ENCODE results near the gene TNIP3. TPM values are rescaled to one million over a fixed set of nuclear protein-coding genes. Genes with fewer than 3 reads are reported as not detected.

TNIP3 gene
- total and polyA plus RNA-seq, 2 of the 4 experiments (the other 2 are of a cell fraction), result 0.10 to 0.18 TPM

GRCh38 chr4:121119715-121120114, 44.4 kb downstream of the TNIP3 start:
- H2BK120ac ChIP-seq (ENCODE audit: low read depth, low read length), result no peak overlapping the region
- H3K4me1 ChIP-seq (ENCODE audit: control insufficient read depth, insufficient read depth, low read length), result no peaks in the 10 kb centered on the region
- H2AFZ ChIP-seq (replicated peaks; ENCODE audit: low read length, poor library complexity), result no peak overlapping the region
- ChIA-PET CTCF (no interaction called here), POLR2A (ENCODE audit: unreplicated experiment) (no interaction called here)
- no peaks in the 10 kb centered on the region for H3K9me1 ChIP-seq (ENCODE audit: insufficient read depth, low read length)
- H3K9ac ChIP-seq (ENCODE audit: low read depth, low read length), result no peak overlapping the region
- no peaks in the 10 kb centered on the region for H4K20me1 ChIP-seq (ENCODE audit: insufficient read depth, low read length)
- H3K18ac ChIP-seq (ENCODE audit: low read depth, low read length), result no peak overlapping the region
- H3K4me3 ChIP-seq (ENCODE audit: insufficient read depth, low read depth, low read length), result no peak overlapping the region
- H3K56ac ChIP-seq (ENCODE audit: extremely low read depth, insufficient read depth, low read length), result no peak overlapping the region
- H2BK20ac ChIP-seq (ENCODE audit: low read depth, low read length), result no peak overlapping the region
- H2BK5ac ChIP-seq (ENCODE audit: low read depth, low read length, poor library complexity, severe bottlenecking), result no peak overlapping the region
- dilution Hi-C loops (cut with HindIII; ENCODE audit: low sequenced_read_pairs, unreplicated experiment) (no loop called here), in situ Hi-C loops (cut with MboI; ENCODE audit: low sequenced_read_pairs) (no loop called here), intact Hi-C loops (cut with micrococcal nuclease) (no loop called here)
- no CpG with 5 or more reads among the region's 1 CpG for WGBS, 2 experiments (ENCODE audit: extremely low coverage in 2 of 2, insufficient read length in 1 of 2)
- H4K91ac ChIP-seq (ENCODE audit: insufficient read depth, low read depth, low read length), result no peak overlapping the region
- H4K8ac ChIP-seq (ENCODE audit: low read depth in 2 of 2, low read length in 2 of 2), result no peak overlapping the region
- H3K4me2 ChIP-seq (ENCODE audit: low read depth, low read length), result no peak overlapping the region
- no peak overlapping the region for H3K27ac ChIP-seq (ENCODE audit: insufficient read depth, low read length)
- no peaks in the 10 kb centered on the region for H3K36me3 ChIP-seq (ENCODE audit: control insufficient read depth, insufficient read depth, low read length)
- TF ChIP-seq CHD1 (IDR thresholded peaks at IDR 0.05; ENCODE audit: low read depth, low read length), result no peak
- no peak for TF ChIP-seq MXI1 (IDR thresholded peaks at IDR 0.05; ENCODE audit: borderline replicate concordance, low read depth, low read length)
- no peak for TF ChIP-seq ELK1 (IDR thresholded peaks at IDR 0.05; ENCODE audit: borderline replicate concordance, low read depth, low read length)
- TF ChIP-seq CTCF (conservative IDR thresholded peaks at IDR 0.05; ENCODE audit: low read depth, low read length), result no peak
- no peak for TF ChIP-seq USF2 (IDR thresholded peaks at IDR 0.05; ENCODE audit: low read depth, low read length)
- no peak for TF ChIP-seq RFX5 (IDR thresholded peaks at IDR 0.05; ENCODE audit: low read depth, low read length)
- no peak for TF ChIP-seq NFE2L2 (IDR thresholded peaks at IDR 0.05; ENCODE audit: low read depth, low read length)
- no peak for TF ChIP-seq MAFK (IDR thresholded peaks at IDR 0.05; ENCODE audit: low read depth, low read length)
- no peak for TF ChIP-seq SMC3 (IDR thresholded peaks at IDR 0.05; ENCODE audit: low read depth, low read length)
- no peak for TF ChIP-seq RAD21 (IDR thresholded peaks at IDR 0.05; ENCODE audit: low read length)
- no peak for TF ChIP-seq BHLHE40 (IDR thresholded peaks at IDR 0.05; ENCODE audit: low read depth, low read length)
- no peak for TF ChIP-seq MAZ (IDR thresholded peaks at IDR 0.05; ENCODE audit: borderline replicate concordance, low read depth, low read length)
- no peak for TF ChIP-seq CEBPB (IDR thresholded peaks at IDR 0.05; ENCODE audit: low read depth, low read length)
- TF ChIP-seq FOS (IDR thresholded peaks at IDR 0.05; ENCODE audit: low read depth, low read length), result no peak
- no peak for TF ChIP-seq RCOR1 (IDR thresholded peaks at IDR 0.05; ENCODE audit: insufficient replicate concordance, low read length)
- no peak for TF ChIP-seq POLR2A (IDR thresholded peaks at IDR 0.05; ENCODE audit: low read depth, low read length)
- no peak overlapping the region for H2AK5ac ChIP-seq (ENCODE audit: low read depth, low read length)
- no peaks in the 10 kb centered on the region for H3K9me3 ChIP-seq (ENCODE audit: control insufficient read depth, insufficient read depth, low read length)
- no peak overlapping the region for H3K4ac ChIP-seq (ENCODE audit: low read depth, low read length)
- H4K5ac ChIP-seq (ENCODE audit: low read depth, low read length), result no peak overlapping the region
- no peak overlapping the region for H3K23ac ChIP-seq (ENCODE audit: low read depth, low read length)
- no peak overlapping the region for H2BK15ac ChIP-seq (ENCODE audit: low read depth, low read length)
- no peaks in the 10 kb centered on the region for H3K79me1 ChIP-seq (ENCODE audit: low read depth in 1 of 2, low read length in 2 of 2)
- DNase-seq (no peak), ATAC-seq (ENCODE audit: low read depth) (no peak)
- BruUV-seq (replicated peaks), result no TSS peak
- H3K27me3 ChIP-seq (ENCODE audit: control insufficient read depth, insufficient read depth, low read length), result 0 out of 2 replicates have a peak, but pooled peaks cover 3% of the 10 kb centered on the region
- no peak overlapping the region for H3K14ac ChIP-seq (replicated peaks; ENCODE audit: low read depth, low read length)
- H2AK9ac ChIP-seq (replicated peaks; ENCODE audit: low read depth, low read length, poor library complexity), result no peak overlapping the region
